NK-92 (cell line): ENCODE measurements around the gene KCNQ1.

Source experiments
- DNase-seq: peaks from one replicate; lab custom pipeline; 2025; ENCODE audit not compliant: unreplicated experiment; lab: John Stamatoyannopoulos, UW

KCNQ1 gene

GRCh38 chr11:2521733-2522630 lies 77.2 kb downstream of the KCNQ1 start:
- DNase-seq: no peak

GRCh38 chr11:2522631-2523255 lies 77.9 kb downstream of the KCNQ1 start:
- no peak for DNase-seq

- no peak for DNase-seq
These were observed 79.1 kb downstream of the KCNQ1 start for GRCh38 chr11:2523821-2524391.

- DNase-seq: no peak
These were observed 79.8 kb downstream of the KCNQ1 start for GRCh38 chr11:2524446-2525165.

- DNase-seq: no peak
These were observed 80.5 kb downstream of the KCNQ1 start for GRCh38 chr11:2525166-2525861.

- no peak for DNase-seq
These were observed 81.4 kb downstream of the KCNQ1 start for GRCh38 chr11:2525941-2526807.

GRCh38 chr11:2526808-2527381 lies 82.1 kb downstream of the KCNQ1 start:
- DNase-seq: no peak

GRCh38 chr11:2527621-2528291 lies 82.9 kb downstream of the KCNQ1 start:
- no peak for DNase-seq

GRCh38 chr11:2528301-2529050 lies 83.7 kb downstream of the KCNQ1 start:
- no peak for DNase-seq

GRCh38 chr11:2529173-2529572 lies 84.4 kb downstream of the KCNQ1 start:
- DNase-seq: no peak

GRCh38 chr11:2529636-2530035 lies 84.8 kb downstream of the KCNQ1 start:
- no peak for DNase-seq

- DNase-seq: no peak
These were observed 85.5 kb downstream of the KCNQ1 start for GRCh38 chr11:2530131-2530854.

- DNase-seq: no peak
These were observed 86.0 kb downstream of the KCNQ1 start for GRCh38 chr11:2530855-2531200.

GRCh38 chr11:2531277-2531986 lies 86.6 kb downstream of the KCNQ1 start:
- DNase-seq: no peak

- no peak for DNase-seq
These were observed 87.3 kb downstream of the KCNQ1 start for GRCh38 chr11:2531987-2532703.
